GM12801 (cell line): ENCODE measurements around the gene NELL2.

Source experiments
- CTCF ChIP-seq: IDR thresholded peaks from one replicate; pipeline ENCODE4 v1.5.1; 2011; ENCODE audit warnings: control low read depth; ENCODE audit not compliant: insufficient read length; ENCODE audit errors: extremely low read depth

Gene NELL2

DNA sequence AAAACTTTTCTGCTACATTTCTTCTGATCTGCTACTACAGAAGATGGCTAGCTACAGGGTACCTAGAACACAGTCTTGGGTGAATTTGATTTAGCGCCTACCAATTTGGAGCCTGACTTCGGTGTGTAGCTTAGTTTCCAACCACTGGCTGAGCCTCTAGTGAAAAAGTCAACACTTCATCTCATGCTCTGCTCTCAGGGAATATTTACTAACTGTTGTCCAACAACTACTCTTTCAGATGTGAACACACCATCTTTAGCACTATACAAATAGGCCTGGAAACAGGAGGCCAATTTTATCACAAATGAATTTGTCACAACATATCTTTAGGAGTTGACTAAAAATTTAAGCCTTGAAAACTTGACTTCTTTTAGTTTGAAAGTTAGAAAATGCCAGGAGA, 167.9 kb downstream of the NELL2 start:
- no peak for TF ChIP-seq CTCF

- TF ChIP-seq CTCF = no peak
Measured at GRCh38 chr12:44703182-44703910, 172.8 kb downstream of the NELL2 start.

DNA sequence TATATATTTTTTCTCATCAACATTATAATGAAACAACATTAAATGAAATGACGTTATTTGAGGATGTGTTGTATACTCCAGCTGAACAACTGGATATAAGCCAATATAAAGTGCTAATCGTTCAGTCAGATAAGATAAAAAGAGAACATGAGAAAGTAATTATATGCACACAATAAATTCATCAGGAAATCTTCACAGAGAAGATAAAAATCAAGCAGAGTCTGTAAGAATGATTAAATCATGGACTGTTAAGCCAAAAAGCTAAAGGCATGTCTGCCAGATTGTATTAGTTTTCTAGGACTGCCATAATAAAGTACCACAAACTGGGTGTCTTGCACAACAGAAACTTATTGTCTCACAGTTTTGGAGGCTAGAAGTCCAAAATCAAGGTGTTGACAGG, 178.6 kb downstream of the NELL2 start:
- TF ChIP-seq CTCF = no peak

- TF ChIP-seq CTCF = no peak
Measured at GRCh38 chr12:44696542-44696941, 179.6 kb downstream of the NELL2 start.

GRCh38 chr12:44694017-44694416, 182.1 kb downstream of the NELL2 start:
- no peak for TF ChIP-seq CTCF

- TF ChIP-seq CTCF = no peak
Measured at GRCh38 chr12:44689587-44689986, 186.5 kb downstream of the NELL2 start.

GRCh38 chr12:44677724-44678123, 198.4 kb downstream of the NELL2 start:
- TF ChIP-seq CTCF = no peak
